Embryonic facial prominence (tissue), 1 donor: ENCODE measurements around the gene FABP2.
"Not testable (repeated sequence)": the region's sequence is repeated elsewhere in the genome, so short reads cannot be mapped to it uniquely, and the experiment has no call there.

ENCODE experiments used
- DNase-seq: peaks from one replicate; pipeline ENCODE4 v3.0.0-alpha.2; 2016; ENCODE audit errors: extremely low spot score

FABP2 gene

DNA sequence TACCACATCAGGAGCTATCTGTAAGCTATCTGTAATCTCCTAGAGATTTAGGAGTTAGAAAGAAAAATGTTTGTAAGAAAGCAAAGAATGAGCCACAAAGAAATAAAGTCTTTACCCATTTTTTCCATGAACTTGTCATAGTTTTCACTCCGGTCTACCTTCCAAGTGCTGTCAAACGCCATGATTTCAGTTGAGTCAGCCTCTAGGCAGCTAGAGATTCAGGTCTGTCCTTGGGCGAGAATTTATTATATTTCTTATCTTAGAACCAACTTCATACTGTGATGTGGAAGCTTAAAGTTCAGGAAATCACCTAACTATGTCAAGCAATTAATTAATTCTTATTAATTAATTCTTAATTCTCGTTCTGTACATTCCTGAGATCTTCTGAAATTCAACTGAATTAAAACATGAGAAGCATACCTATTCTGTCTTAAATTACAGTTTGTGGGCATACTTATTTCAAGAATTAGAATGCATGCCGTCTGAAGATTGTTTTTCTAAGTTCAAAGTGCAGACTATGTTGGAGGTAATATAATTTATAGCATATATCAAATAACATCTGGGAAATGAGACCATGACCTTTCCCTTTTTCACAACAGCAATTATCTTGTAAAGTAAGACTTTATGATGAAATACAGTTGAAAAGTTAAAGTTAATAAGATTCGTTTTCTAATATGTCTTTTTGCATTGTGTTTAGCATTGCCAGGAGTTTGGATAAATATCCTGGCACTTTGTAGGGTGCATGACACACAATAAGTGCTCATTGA is at the start of gene FABP2:
TSS of gene FABP2 (minus strand) at position 218 of the 767 bp plus-strand sequence. CDS start at position 182, 36 bp downstream.
- DNase-seq: no peak

DNA sequence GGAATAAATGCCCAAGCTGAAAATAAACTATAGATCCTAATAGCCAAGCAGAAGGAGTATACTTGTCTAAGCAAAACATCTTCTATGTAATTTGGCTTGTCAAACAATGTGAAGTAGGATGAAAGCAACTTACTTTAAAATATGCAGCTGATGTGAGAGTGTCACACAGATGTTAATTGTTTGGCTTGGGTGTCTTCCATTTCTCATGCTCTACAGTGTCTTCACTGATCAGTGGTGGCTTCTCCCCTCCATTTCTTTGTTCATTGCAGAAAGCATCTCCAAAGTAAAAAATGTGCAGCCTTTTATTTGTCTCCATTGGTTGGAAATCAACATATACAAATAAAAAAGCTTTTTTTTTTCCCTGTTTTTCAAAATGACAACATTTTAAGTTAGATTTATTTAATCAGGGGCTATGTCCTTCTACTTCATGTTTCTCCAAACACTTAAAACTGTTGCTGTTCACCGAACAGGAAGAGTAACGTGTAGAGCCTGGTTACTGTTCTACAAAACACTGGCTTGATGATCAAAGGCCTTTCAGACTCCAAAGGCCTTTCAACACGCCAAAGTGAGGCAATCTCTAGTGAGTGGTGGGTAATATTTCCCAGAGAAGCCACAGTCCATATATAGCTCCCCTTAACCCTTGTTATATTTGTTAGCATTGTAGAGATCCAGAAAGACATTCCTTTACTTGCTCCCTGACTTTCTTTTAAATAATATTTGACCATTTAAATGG is 49.2 kb upstream of the FABP2 start:
- DNase-seq: not testable (repeated sequence)

DNA sequence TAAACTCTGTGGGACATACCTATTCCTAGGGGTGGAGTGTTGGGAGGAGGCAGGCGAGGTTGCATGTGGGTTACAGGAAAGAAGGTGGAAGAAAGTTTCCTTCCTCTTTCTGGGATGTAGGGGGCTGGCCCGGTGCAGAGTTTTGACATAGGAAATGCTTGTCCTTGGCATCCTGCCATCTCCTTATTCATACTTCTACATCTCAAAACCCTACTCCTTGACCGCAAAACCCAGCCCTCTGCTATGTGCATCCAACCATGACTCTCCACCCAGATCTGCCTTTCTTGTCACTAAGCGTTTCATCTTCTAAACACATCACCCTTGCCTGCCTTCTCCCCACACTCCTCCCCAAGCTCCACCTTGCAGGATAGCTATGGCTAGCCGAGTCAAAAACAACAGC is 48.5 kb upstream of the FABP2 start:
- DNase-seq: not testable (repeated sequence)

DNA sequence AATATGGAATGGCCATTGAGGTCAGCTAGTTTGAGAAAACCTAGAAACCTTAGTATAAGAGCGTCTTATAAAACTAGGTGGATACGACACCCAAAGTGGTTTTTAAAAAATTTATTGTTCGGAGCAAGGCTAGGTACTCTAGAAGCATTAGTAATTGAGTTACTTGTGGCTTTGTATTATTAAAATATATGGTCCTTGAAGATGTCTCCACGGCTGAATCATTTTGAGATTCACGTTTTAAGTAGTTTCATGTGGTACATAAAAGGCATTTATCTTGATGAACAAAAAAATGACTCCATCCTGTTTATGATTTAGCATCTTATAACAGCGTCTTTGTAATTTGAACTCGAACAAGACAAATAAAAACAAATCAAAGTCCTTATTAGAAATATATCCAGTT is 44.9 kb upstream of the FABP2 start:
- DNase-seq: not testable (repeated sequence)

DNA sequence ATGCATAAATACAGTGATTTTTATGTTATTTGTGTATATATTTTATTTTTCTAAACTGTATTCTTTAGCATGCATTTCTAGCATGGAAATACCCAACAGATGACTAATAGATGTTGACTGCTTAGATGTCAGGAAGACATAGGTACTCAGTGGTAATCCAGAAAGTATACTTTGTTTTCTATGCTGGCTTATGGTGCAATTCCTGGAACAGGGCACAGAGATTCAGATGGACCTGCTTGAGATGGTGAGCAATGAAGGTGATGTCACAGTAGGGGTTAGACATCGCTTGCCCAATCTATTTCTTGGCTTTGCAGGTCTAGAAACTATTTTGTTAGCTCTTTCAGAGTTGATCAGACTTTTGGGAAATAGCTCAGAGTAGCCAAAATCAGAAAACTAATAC is 42.3 kb upstream of the FABP2 start:
- DNase-seq: not testable (repeated sequence)

DNA sequence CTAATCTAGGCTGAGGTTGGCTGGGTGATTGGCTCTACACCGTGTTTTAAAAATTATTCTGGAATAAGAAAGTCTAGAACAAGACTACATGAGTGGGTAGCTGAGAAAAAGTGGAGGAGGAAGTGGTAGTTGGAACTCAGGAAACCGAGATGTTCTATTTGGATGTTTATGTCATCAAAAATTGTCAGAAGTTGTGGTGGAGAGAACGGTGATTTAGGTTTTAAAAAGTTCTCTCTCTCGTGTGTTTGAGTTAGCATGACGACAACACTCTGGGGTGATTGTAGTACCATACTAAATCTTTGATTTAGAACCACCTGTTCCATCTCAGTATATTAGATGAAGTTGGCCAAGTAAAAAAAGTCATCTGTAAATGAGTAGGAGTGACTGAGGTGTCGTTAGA is 41.4 kb upstream of the FABP2 start:
- not testable (repeated sequence) for DNase-seq

DNA sequence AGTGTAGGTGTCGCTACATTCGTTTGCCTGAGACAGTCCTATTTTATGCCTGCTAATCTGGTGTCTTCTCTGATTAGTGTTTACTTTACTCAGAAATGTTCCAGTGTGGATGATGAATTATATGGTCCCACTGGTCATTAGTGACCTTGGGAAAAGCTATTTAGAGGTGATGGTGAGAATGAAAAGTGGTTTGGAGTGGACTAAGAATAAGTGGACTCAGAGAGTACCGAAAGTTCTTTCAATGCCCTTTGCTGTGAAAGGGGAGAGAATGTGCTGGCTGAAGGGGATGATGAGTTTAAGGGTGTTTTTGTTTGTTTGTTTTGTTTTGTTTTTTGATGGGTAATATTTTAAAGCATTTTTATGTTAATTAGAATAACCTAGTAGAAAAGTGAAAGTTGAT is 40.5 kb upstream of the FABP2 start:
- DNase-seq: not testable (repeated sequence)

DNA sequence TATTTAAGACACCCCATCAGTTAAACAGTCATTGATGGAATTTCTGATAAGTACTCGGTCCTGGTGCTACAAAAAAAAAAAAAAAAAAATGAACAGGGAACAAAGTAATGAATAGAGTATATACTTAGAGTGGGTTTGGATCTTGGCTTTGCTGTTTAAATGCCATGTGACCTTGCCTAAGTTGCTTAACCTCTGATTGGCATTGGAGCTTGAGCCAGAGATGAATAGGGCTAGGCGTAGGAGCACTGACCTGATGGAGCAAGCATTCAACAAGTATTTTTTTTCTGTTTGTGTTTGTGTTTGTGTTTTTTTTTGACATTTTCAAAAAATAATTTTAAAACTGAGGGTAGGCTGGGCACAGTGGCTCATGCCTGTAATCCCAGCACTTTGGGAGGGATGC is 37.9 kb upstream of the FABP2 start:
- not testable (repeated sequence) for DNase-seq

DNA sequence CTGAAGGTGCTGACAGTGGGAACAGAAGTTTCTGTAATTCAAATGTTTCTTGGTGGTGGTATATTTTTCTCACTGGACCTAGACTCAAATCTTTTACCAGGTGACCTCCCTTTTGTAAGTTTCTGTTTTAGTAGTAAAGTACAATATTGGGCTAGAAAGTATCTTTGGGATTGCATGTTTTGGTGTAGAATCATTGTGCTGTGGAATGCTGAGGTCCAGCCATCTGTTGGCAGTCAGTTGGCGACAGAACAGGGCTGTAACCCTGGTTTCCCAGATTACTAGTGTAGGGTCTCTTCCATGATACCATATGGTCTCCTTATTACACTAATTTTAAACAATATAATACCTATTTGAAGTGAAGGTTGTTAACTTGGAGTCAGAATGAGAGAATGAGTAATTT is 34.9 kb upstream of the FABP2 start:
- not testable (repeated sequence) for DNase-seq

DNA sequence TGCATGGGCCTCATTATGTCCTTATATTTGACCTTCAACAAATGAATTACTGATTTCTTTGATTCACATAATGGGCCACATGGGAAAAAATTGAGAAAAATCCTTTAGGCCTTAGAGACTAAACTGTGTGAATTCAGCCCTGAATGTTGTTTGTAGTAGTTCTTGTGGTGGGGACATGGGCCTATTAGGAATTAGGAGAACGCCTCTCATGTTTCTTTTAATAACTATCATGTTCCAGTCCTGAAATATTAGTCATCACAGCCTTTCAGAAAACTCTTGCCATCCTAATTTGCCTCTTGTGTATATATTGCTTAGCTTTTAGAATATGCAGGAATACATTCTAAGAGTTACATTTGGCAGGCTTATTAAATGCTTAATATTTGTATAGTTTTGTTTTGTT is 34.1 kb upstream of the FABP2 start:
- not testable (repeated sequence) for DNase-seq

DNA sequence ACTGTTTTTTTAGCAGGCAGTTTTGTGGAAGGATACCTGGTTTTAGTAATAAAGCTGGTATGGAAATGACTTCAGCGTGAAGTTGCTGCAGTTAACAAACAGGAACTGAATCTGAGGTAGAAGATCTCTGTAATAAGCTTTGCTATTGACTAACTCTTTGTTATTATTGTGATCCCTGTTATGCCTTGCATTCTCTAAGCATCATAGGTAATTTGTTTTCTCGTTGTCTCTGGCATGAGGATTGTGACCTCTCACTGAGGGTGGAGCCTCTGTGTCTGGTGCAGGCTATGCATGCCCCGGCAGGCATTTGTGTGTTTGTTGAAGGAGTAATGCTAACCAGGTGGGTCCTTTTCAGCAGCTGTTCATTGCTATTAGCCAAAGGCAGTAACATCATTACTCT is 31.4 kb upstream of the FABP2 start:
- not testable (repeated sequence) for DNase-seq

DNA sequence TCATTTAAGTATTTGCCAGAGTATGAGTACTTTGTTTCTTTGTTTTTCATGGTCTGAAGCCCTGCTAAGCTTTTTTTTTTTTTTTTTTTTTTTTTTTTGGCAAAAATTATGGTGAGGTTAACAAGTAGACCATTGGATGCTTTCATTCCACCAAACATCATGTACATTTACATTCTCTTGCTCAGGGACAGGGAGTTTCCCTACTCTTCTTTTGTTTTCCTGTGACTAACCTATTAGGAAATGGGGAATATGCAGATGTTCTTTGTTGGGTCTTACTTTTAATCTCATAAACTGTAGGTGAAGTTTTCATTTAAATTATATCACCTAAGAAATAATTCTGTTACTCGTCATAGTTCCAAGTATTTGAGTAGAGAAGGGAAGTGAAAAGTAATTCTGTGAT is 26.2 kb upstream of the FABP2 start:
- not testable (repeated sequence) for DNase-seq

DNA sequence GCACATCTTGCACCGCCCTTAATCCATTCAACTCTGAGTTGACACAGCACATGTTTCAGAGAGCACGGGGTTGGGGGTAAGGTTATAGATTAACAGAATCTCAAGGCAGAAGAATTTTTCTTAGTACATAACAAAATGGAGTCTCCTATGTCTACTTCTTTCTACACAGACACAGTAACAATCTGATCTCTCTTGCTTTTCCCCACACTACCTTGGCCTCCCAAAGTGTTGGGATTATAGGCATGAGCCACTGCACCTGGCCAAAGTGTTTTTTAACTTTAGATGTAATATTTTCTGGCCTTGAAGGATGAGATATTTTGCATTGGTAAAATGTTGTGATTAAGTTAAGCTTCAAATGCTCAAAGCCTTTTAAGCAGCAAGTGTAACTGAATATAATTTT is 21.4 kb upstream of the FABP2 start:
- DNase-seq: not testable (repeated sequence)

DNA sequence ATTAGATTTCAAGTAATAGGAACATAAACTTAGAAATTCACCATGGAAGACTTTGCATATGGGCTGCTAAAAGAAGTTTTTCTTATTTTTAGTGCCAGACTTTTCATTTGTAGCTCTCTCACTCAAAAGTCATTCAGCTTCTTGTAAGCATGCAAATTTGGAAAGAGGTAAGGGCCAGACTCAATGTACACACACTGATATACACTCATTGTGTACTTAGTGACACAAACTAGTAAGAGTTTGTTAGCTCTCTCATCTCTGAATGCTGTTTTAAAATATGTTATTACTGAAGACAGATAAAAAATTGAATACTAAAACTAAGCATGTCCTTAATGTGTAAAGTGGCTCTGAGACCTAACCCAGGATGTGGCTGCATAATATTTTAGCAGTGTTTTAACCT is 18.0 kb upstream of the FABP2 start:
- DNase-seq: not testable (repeated sequence)

DNA sequence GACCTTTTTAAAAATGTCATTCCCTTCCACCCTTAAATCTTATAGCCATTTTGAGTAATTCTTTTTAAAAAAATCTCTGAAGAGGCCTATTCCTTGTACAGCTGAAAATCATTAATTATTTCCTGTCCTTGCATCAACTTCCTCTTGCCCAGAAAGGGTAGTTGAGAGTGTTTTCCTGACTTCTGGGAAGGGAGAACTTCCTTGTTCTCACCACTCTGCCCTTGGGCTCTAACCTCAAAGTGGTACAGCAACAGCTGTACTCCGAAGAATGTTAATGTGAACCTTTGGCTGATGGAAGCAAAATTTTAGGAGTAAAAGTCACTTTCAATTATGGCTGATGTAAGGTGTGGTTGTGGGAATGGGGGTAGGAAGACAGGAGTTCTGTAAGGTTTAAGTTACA is 15.1 kb upstream of the FABP2 start:
- DNase-seq: no peak

DNA sequence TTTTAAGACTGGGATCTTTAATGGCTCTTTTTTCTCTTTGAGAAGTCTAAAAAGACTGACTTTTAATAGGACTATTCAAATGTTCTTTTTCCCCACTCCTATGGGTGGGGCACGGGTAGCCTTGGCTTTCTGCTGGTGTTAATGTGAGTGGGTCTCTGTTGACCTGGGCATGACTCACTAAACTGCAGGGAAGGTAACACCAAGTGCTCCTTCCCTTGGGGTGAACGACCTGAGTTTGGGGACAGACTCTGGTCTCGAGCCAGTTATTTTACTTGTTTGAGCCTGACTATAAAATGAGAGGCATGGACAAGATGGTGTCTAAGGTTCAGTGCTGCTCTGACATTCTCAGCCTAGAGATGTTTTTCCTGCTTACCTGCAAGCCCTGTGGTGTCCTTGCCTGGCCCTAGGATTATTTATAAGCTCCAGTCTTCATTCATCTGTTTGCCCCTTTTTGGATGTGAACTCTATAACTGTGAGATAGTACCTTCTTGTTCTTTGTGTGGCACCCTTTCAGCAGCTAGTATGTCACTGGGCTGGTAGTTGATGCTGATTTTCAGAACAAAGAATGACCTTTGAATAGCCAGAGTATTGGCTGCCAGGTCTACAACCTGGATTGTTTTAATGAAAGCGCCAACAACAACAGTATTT is 14.5 kb upstream of the FABP2 start:
- not testable (repeated sequence) for DNase-seq

DNA sequence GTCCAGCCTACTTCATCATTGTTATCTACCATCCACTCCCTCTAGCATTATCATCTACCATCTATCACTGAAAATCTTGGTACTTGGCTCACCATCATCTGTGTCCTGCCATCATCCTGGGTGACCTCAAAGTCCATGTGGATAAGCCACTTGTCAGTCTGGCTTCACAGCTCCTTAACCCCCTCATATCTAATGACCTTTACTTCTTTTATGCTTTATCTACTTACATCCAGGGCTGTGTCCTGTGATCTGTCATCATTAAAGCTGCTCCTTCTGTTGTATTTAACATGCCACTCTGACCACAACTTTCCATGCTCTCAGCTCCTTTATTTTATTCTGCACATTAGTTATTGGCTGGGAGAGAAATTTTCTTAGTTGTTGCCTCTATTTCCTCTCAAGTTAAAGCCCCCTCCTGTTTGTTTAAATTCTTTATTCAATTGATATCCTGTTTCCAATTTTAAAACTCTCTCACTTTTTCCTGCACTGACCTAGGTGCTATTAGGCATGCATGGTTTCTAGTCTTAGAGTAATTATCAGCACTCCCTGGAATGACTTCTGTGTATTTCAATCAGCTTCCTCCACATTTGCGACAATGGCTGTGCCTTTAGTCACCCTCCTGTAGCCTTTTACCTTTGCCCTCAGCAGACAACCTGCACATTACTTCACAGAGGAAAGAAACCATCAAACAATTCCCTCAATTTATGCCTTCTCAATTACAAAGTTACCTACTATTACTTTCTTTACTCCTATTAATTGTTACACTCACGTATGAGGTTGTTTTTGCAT is 8.1 kb upstream of the FABP2 start:
- DNase-seq: no peak

DNA sequence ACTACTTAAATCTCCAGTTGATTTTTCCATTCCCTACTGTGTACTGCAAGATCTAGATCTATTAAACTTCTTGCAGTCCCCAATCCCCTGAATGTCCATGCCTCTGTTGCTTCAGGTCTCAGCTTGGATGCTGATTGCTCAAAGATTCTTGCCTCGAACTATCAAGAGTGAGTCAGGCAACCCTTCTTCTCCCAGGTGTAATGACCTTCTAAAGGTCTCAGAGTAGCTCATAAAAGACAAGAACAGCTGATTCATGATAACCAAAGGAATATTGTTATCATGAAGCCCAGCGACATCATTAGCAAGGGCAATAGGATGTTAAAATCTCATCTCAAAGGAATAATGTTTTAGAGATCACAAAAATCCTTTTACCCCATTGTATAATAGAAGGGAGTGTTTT is 6.8 kb upstream of the FABP2 start:
- no peak for DNase-seq

DNA sequence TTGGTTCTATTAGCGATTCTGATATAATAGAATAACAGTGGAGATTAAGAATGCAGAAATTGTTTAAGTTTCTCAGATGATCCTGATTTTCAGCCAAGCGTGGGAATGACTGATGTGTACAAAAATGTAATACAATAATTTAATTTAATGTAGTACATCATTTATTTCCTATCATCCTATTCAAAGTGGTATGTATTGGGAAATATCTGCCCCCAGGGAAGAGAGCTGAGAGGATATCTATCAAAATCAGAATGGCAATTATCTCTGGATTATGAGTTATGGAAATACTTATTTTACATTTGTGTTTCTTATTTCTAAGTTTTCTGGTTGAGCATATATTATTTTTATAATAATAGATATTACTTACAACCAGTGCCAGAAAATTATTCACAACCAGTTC is 3.9 kb downstream of the FABP2 start:
- no peak for DNase-seq

DNA sequence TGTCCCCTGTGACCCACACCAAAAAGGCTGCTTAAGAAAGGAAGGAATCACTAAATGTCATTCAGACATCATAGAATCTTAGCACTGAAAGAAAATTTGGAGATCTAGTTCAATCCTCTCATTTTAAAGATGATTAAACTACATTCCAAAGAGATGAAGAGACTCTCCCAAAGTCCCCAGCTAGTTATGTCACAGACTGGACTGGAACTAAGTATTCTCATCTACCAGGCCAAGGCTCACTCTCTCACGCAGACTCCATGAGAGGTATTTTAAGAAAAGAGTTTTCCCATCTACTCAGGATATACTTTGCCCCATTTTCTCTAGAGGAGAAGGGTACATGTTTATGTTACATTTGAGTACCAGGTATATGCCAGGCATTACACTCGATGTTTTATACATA is 6.9 kb downstream of the FABP2 start:
- no peak for DNase-seq

DNA sequence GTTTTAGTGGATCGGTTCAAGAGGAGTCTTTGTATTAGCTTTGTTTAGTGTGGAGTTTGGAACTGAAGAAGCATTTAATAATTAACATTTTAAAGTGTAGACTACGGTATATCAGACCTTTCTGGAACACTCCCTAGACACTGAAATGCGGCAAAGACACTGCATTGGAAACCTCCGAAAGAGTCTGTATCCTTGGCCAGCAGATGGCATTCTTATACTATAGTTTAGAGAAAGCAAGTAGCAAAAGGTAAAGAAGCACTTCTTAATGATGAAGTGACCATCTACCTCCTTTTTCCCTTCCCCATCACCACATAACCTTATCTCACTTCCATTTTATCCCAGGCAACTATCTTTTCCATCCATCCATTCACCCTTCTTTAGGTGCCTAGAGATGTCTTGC is 7.6 kb downstream of the FABP2 start:
- DNase-seq: no peak

DNA sequence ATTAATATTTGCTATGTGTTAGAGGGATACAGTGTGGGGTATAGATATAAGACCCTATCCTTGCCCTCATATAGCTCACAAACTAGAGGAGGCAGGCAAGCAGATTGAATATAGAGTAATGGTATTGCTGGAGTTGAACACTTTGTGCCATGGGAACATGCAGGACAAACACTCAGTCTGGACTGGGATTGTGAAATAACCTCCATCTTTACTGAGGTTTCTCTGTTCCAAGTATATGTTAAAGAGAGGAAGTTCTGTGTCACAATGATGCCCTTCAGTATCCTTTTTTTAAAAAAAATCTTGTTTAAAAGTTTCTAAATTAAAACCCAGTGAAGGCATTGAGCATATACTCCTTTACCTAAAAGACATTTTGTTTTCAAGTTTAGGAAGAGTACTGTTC is 8.7 kb downstream of the FABP2 start:
- no peak for DNase-seq
